T-helper 17 cell (primary cell): Measurements from ENCODE around the gene DAPK1. TPM values are rescaled to one million over a fixed set of nuclear protein-coding genes. Genes with fewer than 3 reads are reported as not detected.
"Not testable (repeated sequence)": the region's sequence is repeated elsewhere in the genome, so short reads cannot be mapped to it uniquely, and the experiment has no call there.

Source experiments
- ATAC-seq: fragments of 150-1000 bp; cut with Tn5 transposase; 2 replicates; pipeline ENCODE4 v1.10.0; 2021; ENCODE audit warnings: mild to moderate bottlenecking, moderate library complexity
- DNase-seq, 3 donors: peaks; one replicate each; pipeline versions ENCODE4 v3.0.0 to v3.0.0-alpha.2; 2020 to 2021
- H3K9me3 ChIP-seq: one replicate; pipeline ENCODE4 v1.7.0; 2013; ENCODE audit warnings: low read length, mild to moderate bottlenecking; ENCODE audit not compliant: control insufficient read depth, poor library complexity, severe bottlenecking
- H3K27ac Mint-ChIP-seq: one replicate; pipeline ENCODE4 v1.8.0; 2022; ENCODE audit warnings: mild to moderate bottlenecking, moderate library complexity, mixed read lengths
- H3K27me3 Mint-ChIP-seq: one replicate; pipeline ENCODE4 v1.8.0; 2022; ENCODE audit warnings: mixed read lengths
- H3K36me3 Mint-ChIP-seq: one replicate; pipeline ENCODE4 v1.8.0; 2022; ENCODE audit warnings: low read depth, mixed read lengths
- H3K4me1 Mint-ChIP-seq: one replicate; pipeline ENCODE4 v1.8.0; 2022; ENCODE audit warnings: mild to moderate bottlenecking, mixed read lengths
- H3K4me3 Mint-ChIP-seq: one replicate; pipeline ENCODE4 v1.8.0; 2022; ENCODE audit warnings: mild to moderate bottlenecking, moderate library complexity, mixed read lengths
- total RNA-seq, 4 donors: library from RNA in 2 of 4; stranded (reverse) in 2 of 4; gene quantifications; one replicate each; pipeline ENCODE4 v1.2.3 and lab custom pipeline; 2022 to 2026

The DAPK1 gene
- total RNA-seq, 2 donors from 2014 or later, result 1.7 to 3.2 TPM

GRCh38 chr9:87548159-87548558 lies 50.5 kb downstream of the DAPK1 start:
- H3K27me3 Mint-ChIP-seq, result peaks cover 6% of the 10 kb centered on the region
- no peak overlapping the region for H3K4me3 Mint-ChIP-seq
- no peaks in the 10 kb centered on the region for H3K36me3 Mint-ChIP-seq
- no peak for DNase-seq
- H3K27ac Mint-ChIP-seq, result no peak overlapping the region
- no peaks in the 10 kb centered on the region for H3K9me3 ChIP-seq
- no peaks in the 10 kb centered on the region for H3K4me1 Mint-ChIP-seq
- ATAC-seq, result no peak

GRCh38 chr9:87549088-87549487 lies 51.4 kb downstream of the DAPK1 start:
- H3K9me3 ChIP-seq, H3K4me3 Mint-ChIP-seq, H3K27me3 Mint-ChIP-seq, H3K4me1 Mint-ChIP-seq, H3K27ac Mint-ChIP-seq, DNase-seq, H3K36me3 Mint-ChIP-seq, ATAC-seq: not testable (repeated sequence)

- Mint-ChIP-seq H3K4me3 (no peak overlapping the region), H3K36me3 (no peaks in the 10 kb centered on the region), H3K27me3 (peaks cover 6% of the 10 kb centered on the region), H3K27ac (no peak overlapping the region), H3K4me1 (no peaks in the 10 kb centered on the region)
- H3K9me3 ChIP-seq, result no peaks in the 10 kb centered on the region
- ATAC-seq (no peak), DNase-seq (no peak)
Observed at GRCh38 chr9:87549791-87550190, 52.1 kb downstream of the DAPK1 start.

GRCh38 chr9:87550253-87550954 lies 52.7 kb downstream of the DAPK1 start:
- Mint-ChIP-seq H3K4me3 (no peak overlapping the region), H3K4me1 (no peaks in the 10 kb centered on the region), H3K36me3 (no peaks in the 10 kb centered on the region), H3K27me3 (peaks cover 6% of the 10 kb centered on the region), H3K27ac (no peak overlapping the region)
- ATAC-seq (no peak), DNase-seq (no peak)
- no peaks in the 10 kb centered on the region for H3K9me3 ChIP-seq

GRCh38 chr9:87551772-87552217 lies 54.1 kb downstream of the DAPK1 start:
- Mint-ChIP-seq H3K4me1 (no peaks in the 10 kb centered on the region), H3K27me3 (peaks cover 19% of the 10 kb centered on the region), H3K36me3 (no peaks in the 10 kb centered on the region), H3K4me3 (no peak overlapping the region), H3K27ac (no peak overlapping the region)
- no peaks in the 10 kb centered on the region for H3K9me3 ChIP-seq
- ATAC-seq (no peak), DNase-seq (no peak)

- Mint-ChIP-seq H3K27me3 (peaks cover 32% of the 10 kb centered on the region), H3K4me3 (no peak overlapping the region), H3K4me1 (no peaks in the 10 kb centered on the region), H3K27ac (no peak overlapping the region), H3K36me3 (no peaks in the 10 kb centered on the region)
- no peaks in the 10 kb centered on the region for H3K9me3 ChIP-seq
- DNase-seq, result no peak
- no peak for ATAC-seq
Observed at GRCh38 chr9:87554171-87554910, 56.7 kb downstream of the DAPK1 start.

GRCh38 chr9:87554976-87555375 lies 57.3 kb downstream of the DAPK1 start:
- Mint-ChIP-seq H3K27me3 (peaks cover 29% of the 10 kb centered on the region), H3K4me3 (no peak overlapping the region), H3K27ac (no peak overlapping the region), H3K4me1 (no peaks in the 10 kb centered on the region), H3K36me3 (no peaks in the 10 kb centered on the region)
- DNase-seq, result no peak
- no peak for ATAC-seq
- H3K9me3 ChIP-seq, result no peaks in the 10 kb centered on the region

- Mint-ChIP-seq H3K4me3 (no peak overlapping the region), H3K27me3 (peaks cover 26% of the 10 kb centered on the region), H3K27ac (no peak overlapping the region), H3K4me1 (no peaks in the 10 kb centered on the region), H3K36me3 (no peaks in the 10 kb centered on the region)
- ATAC-seq (no peak), DNase-seq (no peak)
- H3K9me3 ChIP-seq, result no peaks in the 10 kb centered on the region
Observed at GRCh38 chr9:87556039-87556438, 58.4 kb downstream of the DAPK1 start.

GRCh38 chr9:87556821-87557220 lies 59.2 kb downstream of the DAPK1 start:
- H3K36me3 Mint-ChIP-seq, result no peaks in the 10 kb centered on the region
- no peaks in the 10 kb centered on the region for H3K4me1 Mint-ChIP-seq
- H3K4me3 Mint-ChIP-seq, result no peak overlapping the region
- H3K27me3 Mint-ChIP-seq, result peaks cover 26% of the 10 kb centered on the region
- H3K27ac Mint-ChIP-seq, result no peak overlapping the region
- H3K9me3 ChIP-seq, result no peaks in the 10 kb centered on the region
- no peak for ATAC-seq
- no peak for DNase-seq

- no peak for ATAC-seq
- H3K27me3 Mint-ChIP-seq, result peaks cover 29% of the 10 kb centered on the region
- H3K9me3 ChIP-seq, result no peaks in the 10 kb centered on the region
- no peaks in the 10 kb centered on the region for H3K4me1 Mint-ChIP-seq
- H3K36me3 Mint-ChIP-seq, result no peaks in the 10 kb centered on the region
- no peak overlapping the region for H3K27ac Mint-ChIP-seq
- H3K4me3 Mint-ChIP-seq, result no peak overlapping the region
- no peak for DNase-seq
Observed at GRCh38 chr9:87557996-87558395, 60.3 kb downstream of the DAPK1 start.

GRCh38 chr9:87558606-87559190 lies 61.0 kb downstream of the DAPK1 start:
- Mint-ChIP-seq H3K4me3 (no peak overlapping the region), H3K27ac (no peak overlapping the region), H3K4me1 (no peaks in the 10 kb centered on the region), H3K27me3 (peaks cover 36% of the 10 kb centered on the region), H3K36me3 (no peaks in the 10 kb centered on the region)
- no peaks in the 10 kb centered on the region for H3K9me3 ChIP-seq
- DNase-seq (no peak), ATAC-seq (no peak)

GRCh38 chr9:87562062-87562461 lies 64.4 kb downstream of the DAPK1 start:
- ATAC-seq, result no peak

GRCh38 chr9:87562530-87563170 lies 65.0 kb downstream of the DAPK1 start:
- H3K4me1 Mint-ChIP-seq, result no peaks in the 10 kb centered on the region
- H3K27ac Mint-ChIP-seq, result no peak overlapping the region
- H3K9me3 ChIP-seq, result no peaks in the 10 kb centered on the region
- no peak for ATAC-seq
- DNase-seq, result no peak
- peaks cover 26% of the 10 kb centered on the region for H3K27me3 Mint-ChIP-seq
- H3K4me3 Mint-ChIP-seq, result no peak overlapping the region
- H3K36me3 Mint-ChIP-seq, result no peaks in the 10 kb centered on the region

More at GRCh38 chr9:87562062-87562461, 64.4 kb downstream of the DAPK1 start:
- peaks cover 26% of the 10 kb centered on the region for H3K27me3 Mint-ChIP-seq
- no peak for DNase-seq
- H3K27ac Mint-ChIP-seq, result no peak overlapping the region
- H3K9me3 ChIP-seq, result no peaks in the 10 kb centered on the region
- H3K4me3 Mint-ChIP-seq, result no peak overlapping the region
- H3K4me1 Mint-ChIP-seq, result no peaks in the 10 kb centered on the region
- no peaks in the 10 kb centered on the region for H3K36me3 Mint-ChIP-seq
